ENCODE measurements around the gene MEX3D. TPM values are rescaled to one million over a fixed set of nuclear protein-coding genes. Genes with fewer than 3 reads are reported as not detected.
A peak's percentile ranks its signal among the peaks of the same experiment; 100 is the strongest.
"Not testable (repeated sequence)": the region's sequence is repeated elsewhere in the genome, so short reads cannot be mapped to it uniquely, and the experiment has no call there.

The MEX3D gene
- total and polyA plus RNA-seq, 9 donors = 7.3 to 54.4 (median 34.8) TPM

GRCh38 chr19:1522061-1522460, 46.1 kb downstream of the MEX3D start:
- DNase-seq = no peak
- 56 to 65% (median 63%) methylated on average over 10 of the region's 10 CpGs for WGBS, 3 donors
- H3K27me3 ChIP-seq = no peaks in the 10 kb centered on the region

GRCh38 chr19:1521636-1522035, 46.5 kb downstream of the MEX3D start:
- no peaks in the 10 kb centered on the region for H3K36me3 ChIP-seq
- H3K27me3 ChIP-seq = no peaks in the 10 kb centered on the region
- TF ChIP-seq CTCF (IDR thresholded peaks at IDR 0.05) = no peak
- TF ChIP-seq EP300 (IDR thresholded peaks at IDR 0.05) = no peak
- no peak for TF ChIP-seq POLR2A (IDR thresholded peaks at IDR 0.05)
- intact Hi-C loops (cut with DNase I) = no loop called here
- 26 to 34% (median 32%) methylated on average over 14 of the region's 14 CpGs for WGBS, 3 donors
- H3K4me3 ChIP-seq = no peak overlapping the region
- DNase-seq = peak in 1 of 5 donors; percentile 72
- H3K9me3 ChIP-seq = no peaks in the 10 kb centered on the region
- peaks cover 3% of the 10 kb centered on the region for H3K4me1 ChIP-seq (ENCODE audit: insufficient read depth)
- no peak overlapping the region for H3K27ac ChIP-seq

More at GRCh38 chr19:1522061-1522460, 46.1 kb downstream of the MEX3D start:
- Histone ChIP-seq H3K4me3 (no peak overlapping the region), H3K27ac (no peak overlapping the region), H3K4me1 (ENCODE audit: insufficient read depth) (peaks cover 3% of the 10 kb centered on the region), H3K36me3 (no peaks in the 10 kb centered on the region), H3K9me3 (no peaks in the 10 kb centered on the region)
- TF ChIP-seq POLR2A (IDR thresholded peaks at IDR 0.05) (no peak), EP300 (IDR thresholded peaks at IDR 0.05) (no peak), CTCF (IDR thresholded peaks at IDR 0.05) (no peak)
- intact Hi-C loops (cut with DNase I) = no loop called here

- H3K36me3 ChIP-seq = no peaks in the 10 kb centered on the region
- no peak for TF ChIP-seq CTCF (IDR thresholded peaks at IDR 0.05)
- TF ChIP-seq EP300 (IDR thresholded peaks at IDR 0.05) = no peak
- no peak for TF ChIP-seq POLR2A (IDR thresholded peaks at IDR 0.05)
- H3K9me3 ChIP-seq = no peaks in the 10 kb centered on the region
- no peak overlapping the region for H3K27ac ChIP-seq
- H3K4me1 ChIP-seq (ENCODE audit: insufficient read depth) = peaks cover 3% of the 10 kb centered on the region
- DNase-seq = no peak
- no peaks in the 10 kb centered on the region for H3K27me3 ChIP-seq
- intact Hi-C loops (cut with DNase I) = no loop called here
- no peak overlapping the region for H3K4me3 ChIP-seq
- 84 to 91% (median 86%) methylated on average over 17 of the region's 17 CpGs for WGBS, 3 donors
These were observed 47.8 kb downstream of the MEX3D start for GRCh38 chr19:1520203-1520780.

GRCh38 chr19:1519802-1520201, 48.3 kb downstream of the MEX3D start:
- H3K4me1 ChIP-seq (ENCODE audit: insufficient read depth); intact Hi-C loops (cut with DNase I); H3K36me3 ChIP-seq; H3K27me3 ChIP-seq; H3K9me3 ChIP-seq; DNase-seq; H3K27ac ChIP-seq; H3K4me3 ChIP-seq: not testable (repeated sequence)
- 87 to 91% (median 89%) methylated on average over 8 of the region's 8 CpGs for WGBS, 3 donors

GRCh38 chr19:1518471-1518870, 49.7 kb downstream of the MEX3D start:
- Histone ChIP-seq H3K4me3 (no peak overlapping the region), H3K27me3 (peaks cover 5% of the 10 kb centered on the region), H3K27ac (no peak overlapping the region), H3K9me3 (no peaks in the 10 kb centered on the region), H3K4me1 (ENCODE audit: insufficient read depth) (no peaks in the 10 kb centered on the region), H3K36me3 (no peaks in the 10 kb centered on the region)
- 80 to 91% (median 91%) methylated on average over 4 of the region's 4 CpGs for WGBS, 3 donors
- no peak for DNase-seq
- intact Hi-C loops (cut with DNase I) = no loop called here
- TF ChIP-seq POLR2A (IDR thresholded peaks at IDR 0.05) = no peak
- TF ChIP-seq EP300 (IDR thresholded peaks at IDR 0.05) = no peak
- TF ChIP-seq CTCF (IDR thresholded peaks at IDR 0.05) = no peak

Data from ovary (tissue), 9 donors.